Karpas-422 (cell line): ENCODE measurements around the gene AGTRAP. TPM values are rescaled to one million over a fixed set of nuclear protein-coding genes. Genes with fewer than 3 reads are reported as not detected.
A peak's percentile ranks its signal among the peaks of the same experiment; 100 is the strongest.

Experiments used
- DNase-seq: peaks from one replicate; pipeline ENCODE4 v3.0.0-alpha.2; 2015
- H2AFZ ChIP-seq: fragments of 200-600 bp; sonication (generic); 2 replicates; pipeline ENCODE4 v1.6.1; 2014; ENCODE audit warnings: antibody characterized with exemption, low read length, mixed read lengths
- H3K27ac ChIP-seq: fragments of 200-600 bp; sonication (generic); 2 replicates; pipeline ENCODE4 v1.5.1; 2014; ENCODE audit warnings: mild to moderate bottlenecking, low read length, moderate library complexity
- H3K27me3 ChIP-seq: fragments of 200-600 bp; sonication (generic); 2 replicates; pipeline ENCODE4 v1.6.1; 2014; ENCODE audit warnings: low read length, mixed read lengths
- H3K36me3 ChIP-seq: fragments of 200-600 bp; sonication (generic); 2 replicates; pipeline ENCODE4 v1.6.1; 2014; ENCODE audit warnings: low read length, mixed read lengths; ENCODE audit not compliant: insufficient read depth
- H3K4me1 ChIP-seq: fragments of 200-600 bp; sonication (generic); 2 replicates; pipeline ENCODE4 v1.6.1; 2014; ENCODE audit warnings: mild to moderate bottlenecking, low read length, mixed read lengths
- H3K4me2 ChIP-seq: fragments of 200-600 bp; sonication (generic); 2 replicates; pipeline ENCODE4 v1.6.1; 2014; ENCODE audit warnings: low read length, low read depth, mild to moderate bottlenecking; ENCODE audit not compliant: poor library complexity, severe bottlenecking
- H3K4me3 ChIP-seq: fragments of 200-600 bp; sonication (generic); 2 replicates; pipeline ENCODE4 v1.5.1; 2014; ENCODE audit warnings: mild to moderate bottlenecking, antibody characterized with exemption, low read length, mixed read lengths
- H3K79me2 ChIP-seq: fragments of 200-600 bp; sonication (generic); 2 replicates; pipeline ENCODE4 v1.6.1; 2014; ENCODE audit warnings: mild to moderate bottlenecking, low read length, mixed read lengths
- H3K9ac ChIP-seq: fragments of 200-600 bp; sonication (generic); 2 replicates; pipeline ENCODE4 v1.6.0; 2014; ENCODE audit warnings: low read length
- H3K9me2 ChIP-seq: fragments of 200-600 bp; sonication (generic), shearing (Covaris generic); replicated peaks from 2 replicates; pipeline ENCODE4 v1.6.0; 2014; ENCODE audit warnings: mild to moderate bottlenecking, low read length, moderate library complexity; ENCODE audit not compliant: insufficient read depth
- H3K9me3 ChIP-seq: fragments of 300-700, 200-600 bp; sonication (generic); 2 replicates; pipeline ENCODE4 v1.6.1; 2014; ENCODE audit warnings: low read length, mixed read lengths
- H4K20me1 ChIP-seq: fragments of 200-600 bp; sonication (generic); 2 replicates; pipeline ENCODE4 v1.6.1; 2014; ENCODE audit warnings: mild to moderate bottlenecking, antibody characterized with exemption, low read length, low read depth; ENCODE audit not compliant: insufficient read depth
- total RNA-seq: library from RNA; depleted of rRNA; stranded (reverse); fragments of >200 nt; shearing (Covaris generic); gene quantifications from 2 replicates; pipeline ENCODE4 v1.2.3, GENCODE V29; 2014; ENCODE audit warnings: low replicate concordance

AGTRAP gene
- total RNA-seq, 1 experiment from 2014 or later: 24.3 TPM

DNA sequence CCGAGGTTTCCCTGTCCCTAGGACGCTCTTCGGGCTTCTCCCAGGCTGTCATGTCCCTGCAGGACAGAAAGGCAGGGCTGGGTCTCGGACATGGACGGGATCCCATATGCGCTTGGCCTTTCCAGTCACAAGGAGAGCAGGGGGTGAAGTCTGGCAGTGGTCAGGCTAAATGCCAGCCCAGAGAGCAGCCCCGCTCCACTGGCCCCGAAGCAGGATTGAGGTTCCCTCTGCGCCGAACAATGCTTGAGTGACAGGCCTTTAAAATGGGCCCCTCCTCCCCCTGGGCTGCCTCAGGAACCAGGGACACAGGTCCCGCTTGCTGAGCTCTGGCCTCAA, 31.8 kb upstream of the AGTRAP start:
- DNase-seq: no peak
- no peaks in the 10 kb centered on the region for H3K4me1 ChIP-seq
- H4K20me1 ChIP-seq: no peaks in the 10 kb centered on the region
- no peaks in the 10 kb centered on the region for H3K9me3 ChIP-seq
- H3K27ac ChIP-seq: no peak overlapping the region
- no peak overlapping the region for H3K4me3 ChIP-seq
- H3K9me2 ChIP-seq: no peaks in the 10 kb centered on the region
- H3K4me2 ChIP-seq: no peak overlapping the region
- H3K36me3 ChIP-seq: no peaks in the 10 kb centered on the region
- H3K27me3 ChIP-seq: no peaks in the 10 kb centered on the region
- H3K9ac ChIP-seq: no peak overlapping the region
- no peak overlapping the region for H2AFZ ChIP-seq
- H3K79me2 ChIP-seq: no peaks in the 10 kb centered on the region

DNA sequence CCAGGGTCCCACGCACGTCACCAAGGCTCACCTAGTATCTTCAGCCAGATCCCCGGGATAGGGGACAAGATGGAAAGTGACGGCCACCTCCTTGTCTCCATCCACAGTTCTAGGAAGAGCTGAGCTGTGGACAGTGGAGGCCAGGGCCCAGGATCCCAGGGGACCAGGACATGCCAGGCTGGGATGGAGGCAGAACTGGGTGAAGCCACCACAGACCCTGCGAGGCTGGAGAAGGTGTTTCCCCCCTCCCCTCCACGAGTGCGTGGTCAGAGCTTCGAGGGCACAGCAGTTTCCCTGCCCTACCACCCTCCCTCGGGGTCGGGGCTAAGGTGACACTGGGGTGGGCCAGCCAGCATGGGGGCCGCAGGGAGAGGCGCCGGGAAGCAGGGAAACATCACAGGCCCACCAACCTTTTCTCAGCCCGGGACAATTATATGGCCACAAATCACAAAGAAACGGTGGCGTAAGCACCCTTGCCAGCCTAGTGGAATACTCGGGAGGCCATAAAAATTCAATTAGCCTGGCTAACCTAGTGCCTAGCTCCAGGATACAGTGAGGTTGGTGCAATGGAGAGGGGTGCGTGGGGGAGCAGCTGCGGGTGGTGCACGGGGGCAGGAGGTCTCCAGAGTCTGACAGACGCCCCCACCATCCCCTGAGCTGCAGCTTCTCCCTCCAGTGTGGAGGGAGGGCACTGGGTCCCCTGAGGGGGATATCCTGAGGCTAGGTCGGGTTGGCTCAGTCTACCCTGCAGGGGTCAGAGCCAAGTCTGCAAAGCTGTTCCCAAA, 31.1 kb upstream of the AGTRAP start:
- no peaks in the 10 kb centered on the region for H3K4me1 ChIP-seq
- no peak overlapping the region for H3K4me2 ChIP-seq
- DNase-seq: no peak
- H3K9me2 ChIP-seq: no peaks in the 10 kb centered on the region
- no peaks in the 10 kb centered on the region for H3K79me2 ChIP-seq
- no peaks in the 10 kb centered on the region for H3K27me3 ChIP-seq
- H2AFZ ChIP-seq: no peak overlapping the region
- no peak overlapping the region for H3K27ac ChIP-seq
- H3K4me3 ChIP-seq: no peak overlapping the region
- no peak overlapping the region for H3K9ac ChIP-seq
- H3K36me3 ChIP-seq: no peaks in the 10 kb centered on the region
- no peaks in the 10 kb centered on the region for H3K9me3 ChIP-seq
- H4K20me1 ChIP-seq: no peaks in the 10 kb centered on the region

DNA sequence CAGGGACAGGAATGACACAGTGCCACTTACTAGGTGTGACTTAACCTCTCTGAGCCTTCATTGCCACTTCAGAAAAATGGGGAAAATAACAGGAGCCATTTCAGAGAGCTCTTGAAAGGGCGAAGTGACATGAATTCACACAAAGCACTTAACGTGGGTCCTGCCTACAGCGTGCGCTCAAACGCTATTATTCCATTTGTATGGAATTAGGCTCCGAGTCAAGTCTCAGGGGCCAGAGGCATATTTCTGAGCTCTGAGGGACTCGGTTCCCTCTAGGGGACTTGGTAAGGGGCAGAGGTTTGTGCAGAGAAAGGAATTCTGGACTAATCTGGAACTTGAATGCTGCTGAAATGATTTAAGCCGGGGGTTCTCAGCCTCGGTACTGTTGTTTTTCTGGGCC, 30.3 kb upstream of the AGTRAP start:
- Histone ChIP-seq H3K4me2 (no peak overlapping the region), H3K36me3 (no peaks in the 10 kb centered on the region), H3K9me2 (no peaks in the 10 kb centered on the region), H3K4me1 (no peaks in the 10 kb centered on the region), H3K4me3 (no peak overlapping the region), H3K79me2 (no peaks in the 10 kb centered on the region), H4K20me1 (no peaks in the 10 kb centered on the region), H3K27ac (no peak overlapping the region), H2AFZ (no peak overlapping the region), H3K9ac (no peak overlapping the region), H3K27me3 (no peaks in the 10 kb centered on the region), H3K9me3 (no peaks in the 10 kb centered on the region)
- no peak for DNase-seq

DNA sequence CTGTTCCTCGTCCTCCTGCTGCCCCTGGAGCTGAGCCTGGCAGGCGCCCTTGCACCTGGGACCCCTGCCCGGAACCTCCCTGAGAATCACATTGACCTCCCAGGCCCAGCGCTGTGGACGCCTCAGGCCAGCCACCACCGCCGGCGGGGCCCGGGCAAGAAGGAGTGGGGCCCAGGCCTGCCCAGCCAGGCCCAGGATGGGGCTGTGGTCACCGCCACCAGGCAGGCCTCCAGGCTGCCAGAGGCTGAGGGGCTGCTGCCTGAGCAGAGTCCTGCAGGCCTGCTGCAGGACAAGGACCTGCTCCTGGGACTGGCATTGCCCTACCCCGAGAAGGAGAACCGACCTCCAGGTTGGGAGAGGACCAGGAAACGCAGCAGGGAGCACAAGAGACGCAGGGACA, 29.6 kb upstream of the AGTRAP start:
- H3K9me2 ChIP-seq: no peaks in the 10 kb centered on the region
- no peak overlapping the region for H3K4me2 ChIP-seq
- H3K9ac ChIP-seq: no peak overlapping the region
- no peaks in the 10 kb centered on the region for H3K9me3 ChIP-seq
- H3K4me3 ChIP-seq: no peak overlapping the region
- H4K20me1 ChIP-seq: no peaks in the 10 kb centered on the region
- no peaks in the 10 kb centered on the region for H3K27me3 ChIP-seq
- H2AFZ ChIP-seq: no peak overlapping the region
- no peaks in the 10 kb centered on the region for H3K36me3 ChIP-seq
- no peak for DNase-seq
- no peak overlapping the region for H3K27ac ChIP-seq
- no peaks in the 10 kb centered on the region for H3K79me2 ChIP-seq
- no peaks in the 10 kb centered on the region for H3K4me1 ChIP-seq

DNA sequence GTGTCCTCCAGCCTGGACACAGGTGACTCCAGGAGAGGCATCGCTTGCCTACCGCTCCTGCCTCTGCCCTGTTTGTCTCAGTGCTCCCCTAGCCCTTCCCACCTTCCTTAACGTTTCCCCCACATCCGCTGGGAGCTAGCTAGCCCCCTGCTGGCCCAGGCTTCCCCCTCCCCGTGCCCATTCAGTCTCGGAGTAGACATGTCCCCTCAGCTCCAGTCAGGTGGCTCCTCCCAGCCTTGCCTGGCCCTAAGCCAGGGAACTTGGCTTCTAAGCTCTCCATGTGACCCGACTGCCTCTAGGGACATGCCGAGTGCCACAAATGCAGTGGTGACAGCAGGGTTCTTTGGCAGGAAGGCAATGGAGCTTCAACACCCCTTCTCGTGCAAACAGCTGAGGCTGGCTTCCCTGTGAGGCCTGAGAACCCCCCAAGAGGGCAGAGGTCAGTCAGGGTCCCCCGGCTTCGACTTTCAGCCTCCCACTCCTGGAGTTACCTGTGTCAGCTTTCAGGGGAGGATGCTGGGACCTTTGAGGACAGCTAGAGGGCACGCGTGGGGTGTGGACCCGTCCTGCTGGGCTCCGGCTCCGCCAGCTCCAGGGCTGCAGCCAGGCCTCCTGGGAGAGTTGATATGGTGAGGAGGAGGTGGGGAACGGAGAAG, 28.2 kb upstream of the AGTRAP start:
- H3K4me2 ChIP-seq: no peak overlapping the region

DNA sequence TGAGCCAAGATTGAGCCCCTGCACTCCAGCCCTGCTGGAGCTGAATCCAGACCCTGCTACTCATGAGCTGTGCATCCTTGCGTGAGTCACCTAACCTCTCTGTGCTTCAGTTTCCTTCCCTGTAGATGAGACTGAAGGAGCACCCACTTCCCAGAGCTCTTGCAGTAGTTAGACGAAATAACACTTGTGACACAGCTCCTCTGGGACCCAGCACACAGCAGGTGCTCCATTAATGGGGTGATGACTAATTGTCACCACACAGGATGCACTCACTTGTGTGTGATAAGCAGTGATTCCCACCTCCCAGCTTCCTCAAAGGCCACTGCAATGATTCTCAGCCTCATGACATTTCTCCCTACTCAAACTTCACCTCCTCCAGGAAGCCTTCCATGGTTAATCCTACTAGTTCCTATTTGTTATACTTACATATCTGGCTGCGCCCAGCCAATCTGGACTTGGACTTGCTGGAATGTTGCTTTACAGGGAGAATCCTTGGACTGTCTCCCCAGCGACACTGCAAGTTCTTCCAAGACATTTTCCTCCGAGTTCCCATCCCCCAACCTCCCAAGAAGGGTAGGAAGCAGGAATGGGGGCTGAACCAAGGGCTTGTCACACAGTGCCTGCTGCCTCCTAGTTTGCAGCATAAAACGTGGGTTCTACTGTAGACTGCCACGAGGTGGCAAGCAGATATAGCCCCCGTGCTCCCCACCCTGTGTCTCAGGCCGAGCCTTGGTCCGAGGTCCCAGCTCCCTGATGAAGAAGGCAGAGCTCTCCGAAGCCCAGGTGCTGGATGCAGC, 27.2 kb upstream of the AGTRAP start:
- no peak overlapping the region for H3K9ac ChIP-seq
- H3K4me3 ChIP-seq: no peak overlapping the region
- H3K79me2 ChIP-seq: no peaks in the 10 kb centered on the region
- H4K20me1 ChIP-seq: no peaks in the 10 kb centered on the region
- no peak overlapping the region for H2AFZ ChIP-seq
- DNase-seq: no peak
- no peaks in the 10 kb centered on the region for H3K9me3 ChIP-seq
- H3K9me2 ChIP-seq: no peaks in the 10 kb centered on the region
- no peak overlapping the region for H3K4me2 ChIP-seq
- H3K4me1 ChIP-seq: no peaks in the 10 kb centered on the region
- H3K27me3 ChIP-seq: no peaks in the 10 kb centered on the region
- no peaks in the 10 kb centered on the region for H3K36me3 ChIP-seq
- no peak overlapping the region for H3K27ac ChIP-seq

More for the DNA sequence above, 28.2 kb upstream of the AGTRAP start:
- Histone ChIP-seq H3K4me3 (no peak overlapping the region), H3K27ac (no peak overlapping the region), H3K27me3 (no peaks in the 10 kb centered on the region), H3K79me2 (no peaks in the 10 kb centered on the region), H2AFZ (no peak overlapping the region), H3K9me3 (no peaks in the 10 kb centered on the region), H3K36me3 (no peaks in the 10 kb centered on the region), H3K4me1 (no peaks in the 10 kb centered on the region), H3K9ac (no peak overlapping the region), H3K9me2 (no peaks in the 10 kb centered on the region), H4K20me1 (no peaks in the 10 kb centered on the region)
- peak; percentile 55 for DNase-seq

DNA sequence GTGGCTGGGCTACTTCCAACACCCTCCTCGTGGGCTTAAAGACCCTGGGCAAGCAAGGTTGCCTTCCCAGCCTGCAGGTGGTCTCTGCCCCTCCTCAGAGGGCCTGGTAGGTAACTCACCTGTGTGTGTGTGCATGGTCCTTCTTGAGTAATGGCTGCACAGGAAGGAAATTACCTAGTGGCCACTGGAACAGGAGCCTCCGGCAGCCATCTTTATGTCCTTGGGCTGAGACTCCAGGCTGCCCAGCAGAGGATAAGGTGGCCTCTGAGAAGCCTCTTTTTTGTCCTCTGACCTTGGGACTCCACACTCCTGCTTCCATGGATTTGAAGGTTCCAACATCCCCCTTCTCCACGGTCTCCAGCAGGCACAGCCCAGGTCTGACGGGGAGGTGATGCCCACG, 24.4 kb upstream of the AGTRAP start:
- Histone ChIP-seq H2AFZ (no peak overlapping the region), H4K20me1 (no peaks in the 10 kb centered on the region), H3K27me3 (no peaks in the 10 kb centered on the region), H3K79me2 (no peaks in the 10 kb centered on the region), H3K4me2 (no peak overlapping the region), H3K4me3 (no peak overlapping the region), H3K9me2 (no peaks in the 10 kb centered on the region), H3K36me3 (no peaks in the 10 kb centered on the region), H3K27ac (no peak overlapping the region), H3K9ac (no peak overlapping the region), H3K4me1 (no peaks in the 10 kb centered on the region), H3K9me3 (no peaks in the 10 kb centered on the region)
- DNase-seq: no peak

DNA sequence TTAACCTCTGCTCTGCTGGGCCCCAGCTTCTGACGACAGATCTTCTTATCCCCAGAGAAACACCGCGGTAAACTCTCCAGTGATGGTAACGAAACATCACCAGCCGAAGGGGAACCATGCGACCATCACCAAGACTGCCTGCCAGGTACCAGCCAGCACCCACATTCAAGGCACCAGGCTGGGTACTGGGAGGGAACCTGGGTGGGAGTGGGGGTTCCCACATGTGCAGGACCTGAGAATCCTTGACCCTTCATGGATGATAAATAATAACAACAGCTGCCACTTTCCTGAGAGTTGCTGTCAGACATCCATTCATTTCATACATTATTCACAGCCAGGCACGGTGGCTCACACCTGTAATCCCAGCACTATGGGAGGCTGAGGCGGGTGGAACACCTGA, 23.7 kb upstream of the AGTRAP start:
- no peak overlapping the region for H3K27ac ChIP-seq
- H3K4me1 ChIP-seq: no peaks in the 10 kb centered on the region
- H3K36me3 ChIP-seq: no peaks in the 10 kb centered on the region

More for the DNA sequence above, 23.7 kb upstream of the AGTRAP start:
- no peak for DNase-seq
- Histone ChIP-seq H3K27me3 (no peaks in the 10 kb centered on the region), H3K9me3 (no peaks in the 10 kb centered on the region), H2AFZ (no peak overlapping the region), H3K9me2 (no peaks in the 10 kb centered on the region), H4K20me1 (no peaks in the 10 kb centered on the region), H3K79me2 (no peaks in the 10 kb centered on the region), H3K9ac (no peak overlapping the region), H3K4me3 (no peak overlapping the region), H3K4me2 (no peak overlapping the region)
